HCT116 (cell line): ENCODE data around the gene CPTP.

ENCODE experiments used
- CEBPB ChIP-seq: IDR thresholded peaks from 2 replicates; pipeline ENCODE4 v1.6.1; 2012; ENCODE audit warnings: low read depth
- EGR1 ChIP-seq: IDR thresholded peaks from 2 replicates; pipeline ENCODE4 v1.6.1; 2012; ENCODE audit warnings: low read depth
- EZH2 ChIP-seq: fragments of 200-600 bp; sonication (generic); IDR thresholded peaks from 2 replicates; pipeline ENCODE4 v1.6.1; 2017; ENCODE audit warnings: antibody characterized with exemption, mixed run types
- EZH2phosphoT487 ChIP-seq: fragments of 200-600 bp; IDR thresholded peaks from 2 replicates; pipeline ENCODE4 v1.6.1; 2018; ENCODE audit warnings: antibody characterized with exemption, borderline replicate concordance
- MAX ChIP-seq: IDR thresholded peaks from 2 replicates; pipeline ENCODE4 v1.6.1; 2012
- POLR2A ChIP-seq: IDR thresholded peaks from 2 replicates; pipeline ENCODE4 v1.7.0; 2011; ENCODE audit warnings: borderline replicate concordance; ENCODE audit not compliant: insufficient read depth, insufficient read length; ENCODE audit errors: extremely low read depth
- RAD21 ChIP-seq: IDR thresholded peaks from 2 replicates; pipeline ENCODE4 v1.6.1; 2012; ENCODE audit warnings: low read depth, mild to moderate bottlenecking
- SRF ChIP-seq: IDR thresholded peaks from 2 replicates; pipeline ENCODE4 v1.6.1; 2012; ENCODE audit warnings: low read depth
- TCF7L2 ChIP-seq: IDR thresholded peaks from 2 replicates; pipeline ENCODE4 v1.7.0; 2011; ENCODE audit warnings: borderline replicate concordance, inconsistent platforms; ENCODE audit not compliant: insufficient read depth, insufficient read length; ENCODE audit errors: extremely low read depth
- YY1 ChIP-seq: IDR thresholded peaks from 2 replicates; pipeline ENCODE4 v1.6.1; 2011; ENCODE audit warnings: low read length, low read depth, moderate library complexity, mild to moderate bottlenecking; ENCODE audit not compliant: insufficient replicate concordance; ENCODE audit errors: extremely low read depth
- ZNF274 ChIP-seq: fragments of 200-500 bp; sonication (Bioruptor generic); IDR thresholded peaks from 2 replicates; pipeline ENCODE4 v1.6.1; 2014; ENCODE audit warnings: mild to moderate bottlenecking, low read depth, low read length, inconsistent platforms
- TF ChIP-seq, protein P1 (sequence below), 3 experiments: fragments of 200-600 bp in 1 of 3; sonication (generic) in 1 of 3; IDR thresholded peaks in 2 of 3; conservative IDR thresholded peaks in 1 of 3; 2 replicates each; pipeline ENCODE4 v1.5.1; 2012 to 2017; ENCODE audit warnings: low read depth in 2 of 3, low read length in 2 of 3, antibody characterized with exemption in 1 of 3, borderline replicate concordance in 1 of 3, control low read depth in 1 of 3, mild to moderate bottlenecking in 1 of 3, mixed read lengths in 1 of 3, mixed run types in 1 of 3, moderate library complexity in 1 of 3; ENCODE audit not compliant: insufficient read depth in 1 of 3
- TF ChIP-seq, protein P2 (sequence below): IDR thresholded peaks from 2 replicates; pipeline ENCODE4 v1.6.1; 2012
- TF ChIP-seq, protein P3 (sequence below): IDR thresholded peaks from 2 replicates; pipeline ENCODE4 v1.6.1; 2012; ENCODE audit warnings: low read depth

GRCh38 chr1:1360506-1361169 lies 36.0 kb downstream of the CPTP start:
- TF ChIP-seq TCF7L2: no peak
- TF ChIP-seq RAD21: no peak
- TF ChIP-seq, protein P1, sequence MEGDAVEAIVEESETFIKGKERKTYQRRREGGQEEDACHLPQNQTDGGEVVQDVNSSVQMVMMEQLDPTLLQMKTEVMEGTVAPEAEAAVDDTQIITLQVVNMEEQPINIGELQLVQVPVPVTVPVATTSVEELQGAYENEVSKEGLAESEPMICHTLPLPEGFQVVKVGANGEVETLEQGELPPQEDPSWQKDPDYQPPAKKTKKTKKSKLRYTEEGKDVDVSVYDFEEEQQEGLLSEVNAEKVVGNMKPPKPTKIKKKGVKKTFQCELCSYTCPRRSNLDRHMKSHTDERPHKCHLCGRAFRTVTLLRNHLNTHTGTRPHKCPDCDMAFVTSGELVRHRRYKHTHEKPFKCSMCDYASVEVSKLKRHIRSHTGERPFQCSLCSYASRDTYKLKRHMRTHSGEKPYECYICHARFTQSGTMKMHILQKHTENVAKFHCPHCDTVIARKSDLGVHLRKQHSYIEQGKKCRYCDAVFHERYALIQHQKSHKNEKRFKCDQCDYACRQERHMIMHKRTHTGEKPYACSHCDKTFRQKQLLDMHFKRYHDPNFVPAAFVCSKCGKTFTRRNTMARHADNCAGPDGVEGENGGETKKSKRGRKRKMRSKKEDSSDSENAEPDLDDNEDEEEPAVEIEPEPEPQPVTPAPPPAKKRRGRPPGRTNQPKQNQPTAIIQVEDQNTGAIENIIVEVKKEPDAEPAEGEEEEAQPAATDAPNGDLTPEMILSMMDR (IDR thresholded peaks at IDR 0.05 in 2 of 3, conservative IDR thresholded peaks at IDR 0.05 in 1 of 3; ENCODE audit: borderline replicate concordance in 1 of 3, insufficient read depth in 1 of 3, low read depth in 2 of 3, low read length in 2 of 3): no peak
- TF ChIP-seq POLR2A: no peak
- peak; percentile 36 for TF ChIP-seq YY1
- no peak for TF ChIP-seq EGR1
- TF ChIP-seq EZH2phosphoT487: no peak
- no peak for TF ChIP-seq ZNF274
- TF ChIP-seq, protein P2, sequence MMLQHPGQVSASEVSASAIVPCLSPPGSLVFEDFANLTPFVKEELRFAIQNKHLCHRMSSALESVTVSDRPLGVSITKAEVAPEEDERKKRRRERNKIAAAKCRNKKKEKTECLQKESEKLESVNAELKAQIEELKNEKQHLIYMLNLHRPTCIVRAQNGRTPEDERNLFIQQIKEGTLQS: no peak
- no peak for TF ChIP-seq MAX
- TF ChIP-seq EZH2: no peak
- TF ChIP-seq, protein P3, sequence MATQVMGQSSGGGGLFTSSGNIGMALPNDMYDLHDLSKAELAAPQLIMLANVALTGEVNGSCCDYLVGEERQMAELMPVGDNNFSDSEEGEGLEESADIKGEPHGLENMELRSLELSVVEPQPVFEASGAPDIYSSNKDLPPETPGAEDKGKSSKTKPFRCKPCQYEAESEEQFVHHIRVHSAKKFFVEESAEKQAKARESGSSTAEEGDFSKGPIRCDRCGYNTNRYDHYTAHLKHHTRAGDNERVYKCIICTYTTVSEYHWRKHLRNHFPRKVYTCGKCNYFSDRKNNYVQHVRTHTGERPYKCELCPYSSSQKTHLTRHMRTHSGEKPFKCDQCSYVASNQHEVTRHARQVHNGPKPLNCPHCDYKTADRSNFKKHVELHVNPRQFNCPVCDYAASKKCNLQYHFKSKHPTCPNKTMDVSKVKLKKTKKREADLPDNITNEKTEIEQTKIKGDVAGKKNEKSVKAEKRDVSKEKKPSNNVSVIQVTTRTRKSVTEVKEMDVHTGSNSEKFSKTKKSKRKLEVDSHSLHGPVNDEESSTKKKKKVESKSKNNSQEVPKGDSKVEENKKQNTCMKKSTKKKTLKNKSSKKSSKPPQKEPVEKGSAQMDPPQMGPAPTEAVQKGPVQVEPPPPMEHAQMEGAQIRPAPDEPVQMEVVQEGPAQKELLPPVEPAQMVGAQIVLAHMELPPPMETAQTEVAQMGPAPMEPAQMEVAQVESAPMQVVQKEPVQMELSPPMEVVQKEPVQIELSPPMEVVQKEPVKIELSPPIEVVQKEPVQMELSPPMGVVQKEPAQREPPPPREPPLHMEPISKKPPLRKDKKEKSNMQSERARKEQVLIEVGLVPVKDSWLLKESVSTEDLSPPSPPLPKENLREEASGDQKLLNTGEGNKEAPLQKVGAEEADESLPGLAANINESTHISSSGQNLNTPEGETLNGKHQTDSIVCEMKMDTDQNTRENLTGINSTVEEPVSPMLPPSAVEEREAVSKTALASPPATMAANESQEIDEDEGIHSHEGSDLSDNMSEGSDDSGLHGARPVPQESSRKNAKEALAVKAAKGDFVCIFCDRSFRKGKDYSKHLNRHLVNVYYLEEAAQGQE: no peak
- no peak for TF ChIP-seq SRF
- no peak for TF ChIP-seq CEBPB
